ENCODE results near the gene PTBP3. TPM values are rescaled to one million over a fixed set of nuclear protein-coding genes. Genes with fewer than 3 reads are reported as not detected.
"Not testable (repeated sequence)": the region's sequence is repeated elsewhere in the genome, so short reads cannot be mapped to it uniquely, and the experiment has no call there.

The PTBP3 gene
- total RNA-seq, 1 experiment from 2014 or later, result 73.1 TPM

DNA sequence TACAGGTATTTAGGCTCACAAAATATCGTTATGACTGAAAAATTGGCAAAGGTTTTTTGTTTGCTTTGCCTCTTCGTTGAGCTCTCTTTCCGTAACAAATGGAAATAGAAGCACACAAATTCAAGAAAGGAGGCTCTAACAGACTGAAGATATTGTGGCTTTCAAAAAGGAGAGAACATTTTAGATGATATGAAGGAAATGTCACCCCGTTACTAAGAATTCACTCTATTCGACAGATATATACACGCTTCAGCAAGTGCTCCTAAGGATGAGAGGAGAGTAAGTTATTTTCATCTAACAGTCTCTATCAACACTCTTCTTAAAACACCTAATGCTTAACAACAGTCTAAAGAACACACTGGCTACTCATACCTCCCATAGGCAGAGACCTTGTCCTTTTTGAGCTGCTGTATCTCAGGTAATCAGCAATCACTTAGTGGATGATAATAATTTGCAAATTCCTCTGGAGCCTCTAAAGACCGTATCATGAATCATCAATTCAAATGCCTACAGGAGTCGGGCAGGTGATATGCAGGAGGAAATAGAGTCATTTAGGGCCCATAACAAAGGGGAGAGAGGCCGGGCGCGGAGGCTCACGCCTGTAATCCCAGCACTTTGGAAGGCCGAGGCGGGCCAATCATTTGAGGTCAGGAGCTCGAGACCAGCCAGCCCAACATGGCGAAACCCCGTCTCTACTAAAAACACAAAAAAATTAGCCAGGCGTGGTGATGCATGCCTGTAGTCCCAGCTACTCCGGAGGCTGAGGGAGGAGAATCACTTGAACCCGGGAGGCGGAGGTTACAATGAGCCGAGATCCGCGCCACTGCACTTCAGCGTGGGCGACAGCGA lies 45.1 kb upstream of the PTBP3 start:
- TF ChIP-seq, protein P1, sequence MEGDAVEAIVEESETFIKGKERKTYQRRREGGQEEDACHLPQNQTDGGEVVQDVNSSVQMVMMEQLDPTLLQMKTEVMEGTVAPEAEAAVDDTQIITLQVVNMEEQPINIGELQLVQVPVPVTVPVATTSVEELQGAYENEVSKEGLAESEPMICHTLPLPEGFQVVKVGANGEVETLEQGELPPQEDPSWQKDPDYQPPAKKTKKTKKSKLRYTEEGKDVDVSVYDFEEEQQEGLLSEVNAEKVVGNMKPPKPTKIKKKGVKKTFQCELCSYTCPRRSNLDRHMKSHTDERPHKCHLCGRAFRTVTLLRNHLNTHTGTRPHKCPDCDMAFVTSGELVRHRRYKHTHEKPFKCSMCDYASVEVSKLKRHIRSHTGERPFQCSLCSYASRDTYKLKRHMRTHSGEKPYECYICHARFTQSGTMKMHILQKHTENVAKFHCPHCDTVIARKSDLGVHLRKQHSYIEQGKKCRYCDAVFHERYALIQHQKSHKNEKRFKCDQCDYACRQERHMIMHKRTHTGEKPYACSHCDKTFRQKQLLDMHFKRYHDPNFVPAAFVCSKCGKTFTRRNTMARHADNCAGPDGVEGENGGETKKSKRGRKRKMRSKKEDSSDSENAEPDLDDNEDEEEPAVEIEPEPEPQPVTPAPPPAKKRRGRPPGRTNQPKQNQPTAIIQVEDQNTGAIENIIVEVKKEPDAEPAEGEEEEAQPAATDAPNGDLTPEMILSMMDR (IDR thresholded peaks at IDR 0.05; ENCODE audit: unreplicated experiment), result no peak
- peak overlapping the region; percentile 94 for H3K4me3 Mint-ChIP-seq (ENCODE audit: low read depth, unreplicated experiment)
- CTCF ChIA-PET, result no interaction called here
- intact Hi-C loops (cut with micrococcal nuclease; ENCODE audit: unreplicated experiment), result no loop called here
- no peaks in the 10 kb centered on the region for H3K27me3 Mint-ChIP-seq (ENCODE audit: unreplicated experiment)
- no TSS peak for BruUV-seq (replicated peaks)
- H3K9me3 Mint-ChIP-seq (ENCODE audit: low read depth, unreplicated experiment), result no peaks in the 10 kb centered on the region
- H3K4me1 Mint-ChIP-seq (ENCODE audit: low read depth, unreplicated experiment), result peaks cover 20% of the 10 kb centered on the region
- H3K27ac Mint-ChIP-seq (ENCODE audit: unreplicated experiment), result peak overlapping the region; percentile 86
- H3K36me3 Mint-ChIP-seq (ENCODE audit: insufficient read depth, unreplicated experiment), result peaks cover 30% of the 10 kb centered on the region
- no peak for DNase-seq

DNA sequence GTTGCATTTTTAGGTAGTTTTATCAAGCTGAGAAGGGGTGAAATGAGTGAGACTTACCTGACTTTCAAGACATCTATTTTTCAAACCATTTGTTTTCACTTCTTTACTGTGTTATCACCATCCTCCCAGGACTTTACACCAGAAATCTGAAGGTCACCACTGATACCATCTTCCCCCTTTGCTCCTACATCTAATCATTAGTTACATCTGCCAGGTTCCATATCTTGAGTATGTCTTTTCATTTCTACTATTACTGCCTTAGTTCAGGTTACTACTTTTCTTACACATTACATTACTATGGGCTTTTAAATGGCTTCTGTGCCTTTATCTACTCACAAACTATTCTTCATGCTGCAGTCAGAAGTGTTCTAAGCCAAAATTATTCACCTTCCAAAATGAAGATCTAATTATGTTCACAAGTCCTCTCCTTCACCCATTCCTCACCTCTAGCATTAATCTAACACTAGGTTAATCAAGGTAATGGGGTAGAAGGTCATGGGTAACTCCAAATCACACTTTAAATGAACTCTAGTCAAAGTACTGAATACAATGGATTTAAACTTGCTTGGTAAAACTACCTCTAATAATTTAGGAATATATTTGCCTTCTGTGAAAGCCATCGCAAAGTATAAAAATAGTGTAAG lies 44.4 kb upstream of the PTBP3 start:
- TF ChIP-seq, protein P1 (IDR thresholded peaks at IDR 0.05; ENCODE audit: unreplicated experiment), result no peak
- Mint-ChIP-seq H3K9me3 (ENCODE audit: low read depth, unreplicated experiment) (no peaks in the 10 kb centered on the region), H3K27me3 (ENCODE audit: unreplicated experiment) (no peaks in the 10 kb centered on the region), H3K4me1 (ENCODE audit: low read depth, unreplicated experiment) (peaks cover 20% of the 10 kb centered on the region), H3K36me3 (ENCODE audit: insufficient read depth, unreplicated experiment) (peaks cover 30% of the 10 kb centered on the region), H3K27ac (ENCODE audit: unreplicated experiment) (peak overlapping the region; percentile 13), H3K4me3 (ENCODE audit: low read depth, unreplicated experiment) (peak overlapping the region; percentile 94)
- no peak for DNase-seq
- no TSS peak for BruUV-seq (replicated peaks)
- intact Hi-C loops (cut with micrococcal nuclease; ENCODE audit: unreplicated experiment), result no loop called here
- CTCF ChIA-PET, result no interaction called here

DNA sequence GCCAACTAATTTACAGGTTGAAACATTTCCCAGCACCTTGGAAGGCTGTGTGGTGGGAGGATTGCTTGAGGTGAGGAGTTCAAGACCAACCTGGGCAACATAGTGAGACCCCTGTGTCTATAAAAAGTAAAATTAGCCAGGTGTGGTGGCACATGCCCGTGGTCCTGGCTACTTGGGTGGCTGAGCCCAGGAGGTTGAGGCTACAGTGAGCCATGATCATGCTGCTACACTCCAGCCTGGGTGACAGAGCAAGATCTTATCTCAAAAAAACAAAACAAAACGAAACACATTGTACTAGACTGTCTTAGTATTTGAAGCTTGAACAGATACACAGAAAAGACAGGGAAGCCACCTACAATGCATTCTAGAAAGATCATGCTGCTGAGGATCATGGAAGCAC lies 43.7 kb upstream of the PTBP3 start:
- TF ChIP-seq, protein P1 (IDR thresholded peaks at IDR 0.05; ENCODE audit: unreplicated experiment), result no peak
- no peak overlapping the region for H3K4me3 Mint-ChIP-seq (ENCODE audit: low read depth, unreplicated experiment)
- intact Hi-C loops (cut with micrococcal nuclease; ENCODE audit: unreplicated experiment), result no loop called here
- CTCF ChIA-PET, result no interaction called here
- DNase-seq, result no peak
- H3K27me3 Mint-ChIP-seq (ENCODE audit: unreplicated experiment), result no peaks in the 10 kb centered on the region
- H3K27ac Mint-ChIP-seq (ENCODE audit: unreplicated experiment), result no peak overlapping the region
- peaks cover 20% of the 10 kb centered on the region for H3K4me1 Mint-ChIP-seq (ENCODE audit: low read depth, unreplicated experiment)
- peaks cover 30% of the 10 kb centered on the region for H3K36me3 Mint-ChIP-seq (ENCODE audit: insufficient read depth, unreplicated experiment)
- no TSS peak for BruUV-seq (replicated peaks)
- H3K9me3 Mint-ChIP-seq (ENCODE audit: low read depth, unreplicated experiment), result no peaks in the 10 kb centered on the region

DNA sequence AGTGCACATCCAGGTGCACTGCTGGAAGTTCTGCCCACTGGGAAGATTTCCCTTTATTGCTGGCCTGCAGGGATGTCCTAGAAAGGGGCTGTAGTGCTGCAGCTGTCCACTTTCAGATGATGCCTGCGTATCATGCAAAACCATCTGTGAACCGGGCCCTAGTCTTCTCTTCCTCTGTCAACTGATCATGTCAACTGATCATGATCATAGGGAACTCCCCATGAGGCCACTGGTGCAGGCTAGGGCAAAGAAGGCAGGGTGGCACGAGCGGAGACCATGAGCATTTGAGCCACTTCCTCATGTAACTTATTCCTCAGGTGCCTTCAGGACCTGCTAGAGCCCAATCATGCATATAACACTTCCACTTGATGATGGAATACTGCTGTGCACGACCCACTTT lies 41.9 kb upstream of the PTBP3 start:
- CTCF ChIA-PET, result no interaction called here
- Mint-ChIP-seq H3K4me1 (ENCODE audit: low read depth, unreplicated experiment) (peaks cover 11% of the 10 kb centered on the region), H3K36me3 (ENCODE audit: insufficient read depth, unreplicated experiment) (peaks cover 19% of the 10 kb centered on the region), H3K27ac (ENCODE audit: unreplicated experiment) (no peak overlapping the region), H3K4me3 (ENCODE audit: low read depth, unreplicated experiment) (no peak overlapping the region), H3K27me3 (ENCODE audit: unreplicated experiment) (no peaks in the 10 kb centered on the region), H3K9me3 (ENCODE audit: low read depth, unreplicated experiment) (no peaks in the 10 kb centered on the region)
- DNase-seq, result no peak
- BruUV-seq (replicated peaks), result no TSS peak
- TF ChIP-seq, protein P1 (IDR thresholded peaks at IDR 0.05; ENCODE audit: unreplicated experiment), result no peak
- intact Hi-C loops (cut with micrococcal nuclease; ENCODE audit: unreplicated experiment), result no loop called here

DNA sequence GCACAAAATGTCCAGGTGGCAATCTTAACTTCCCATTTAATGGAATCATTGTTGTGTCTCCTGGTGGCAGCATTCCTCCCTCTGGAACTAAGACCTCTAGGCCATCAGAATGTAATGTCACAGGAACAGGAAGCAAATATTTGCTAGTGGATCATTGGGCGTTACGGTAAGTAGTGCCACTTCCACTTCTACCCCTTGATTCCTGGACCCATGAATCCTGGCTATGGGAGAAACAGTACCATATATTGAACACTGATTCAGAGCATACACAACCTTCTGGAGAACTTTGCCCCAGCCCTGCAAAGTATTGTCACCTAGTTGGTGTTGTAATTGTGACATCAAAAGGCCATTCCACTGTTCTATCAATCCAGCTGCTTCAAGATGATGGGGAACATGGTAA lies 40.8 kb upstream of the PTBP3 start:
- H3K27ac Mint-ChIP-seq (ENCODE audit: unreplicated experiment); H3K36me3 Mint-ChIP-seq (ENCODE audit: insufficient read depth, unreplicated experiment); BruUV-seq (replicated peaks); H3K9me3 Mint-ChIP-seq (ENCODE audit: low read depth, unreplicated experiment); H3K27me3 Mint-ChIP-seq (ENCODE audit: unreplicated experiment); CTCF ChIA-PET; DNase-seq; intact Hi-C loops (cut with micrococcal nuclease; ENCODE audit: unreplicated experiment); H3K4me3 Mint-ChIP-seq (ENCODE audit: low read depth, unreplicated experiment): not testable (repeated sequence)
- H3K4me1 Mint-ChIP-seq (ENCODE audit: low read depth, unreplicated experiment), result peaks cover 11% of the 10 kb centered on the region

DNA sequence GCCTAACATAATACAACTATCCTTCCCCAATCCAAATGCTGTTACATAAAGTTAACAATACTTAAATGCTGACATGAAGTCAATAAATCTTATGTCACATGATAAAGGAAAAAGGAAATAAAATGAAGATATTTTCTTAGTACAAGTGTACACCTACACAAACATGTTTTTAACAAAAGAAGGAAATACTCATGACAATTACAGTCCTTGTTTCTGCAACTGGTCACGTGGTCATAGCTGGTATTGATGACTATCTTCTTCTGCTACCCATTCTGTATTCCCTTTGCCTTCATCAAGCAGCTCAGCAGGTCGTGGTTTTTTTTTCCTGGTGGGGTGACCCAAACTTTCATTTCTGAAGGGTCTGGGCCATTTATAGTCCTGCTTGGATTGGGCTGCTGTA lies 40.2 kb upstream of the PTBP3 start:
- H3K27me3 Mint-ChIP-seq (ENCODE audit: unreplicated experiment); intact Hi-C loops (cut with micrococcal nuclease; ENCODE audit: unreplicated experiment); DNase-seq; H3K36me3 Mint-ChIP-seq (ENCODE audit: insufficient read depth, unreplicated experiment); H3K4me3 Mint-ChIP-seq (ENCODE audit: low read depth, unreplicated experiment); BruUV-seq (replicated peaks); H3K9me3 Mint-ChIP-seq (ENCODE audit: low read depth, unreplicated experiment); H3K27ac Mint-ChIP-seq (ENCODE audit: unreplicated experiment); CTCF ChIA-PET: not testable (repeated sequence)
- H3K4me1 Mint-ChIP-seq (ENCODE audit: low read depth, unreplicated experiment), result peaks cover 11% of the 10 kb centered on the region

All from Calu3 (cell line).